ENCODE results near the gene LRRC32. TPM values are rescaled to one million over a fixed set of nuclear protein-coding genes. Genes with fewer than 3 reads are reported as not detected.

The LRRC32 gene
- total RNA-seq, 1 experiment from 2014 or later, result 0.15 TPM

GRCh38 chr11:76648061-76648460, 22.5 kb downstream of the LRRC32 start:
- CTCF ChIA-PET, result no interaction called here
- H3K27me3 ChIP-seq (ENCODE audit: control insufficient read depth, insufficient read depth, low read length), result peaks cover 36% of the 10 kb centered on the region
- ATAC-seq (no peak), DNase-seq (ENCODE audit: low read depth, low spot score) (no peak)
- no peak overlapping the region for H3K27ac ChIP-seq (ENCODE audit: low read length)
- no peaks in the 10 kb centered on the region for H3K36me3 ChIP-seq (ENCODE audit: control insufficient read depth, insufficient read depth, low read length)
- H3K9me3 ChIP-seq (ENCODE audit: control insufficient read depth, insufficient read depth, low read depth, low read length), result peaks cover 8% of the 10 kb centered on the region; the same call in 1 of the 2 replicates
- BruUV-seq (replicated peaks), result no TSS peak
- POLR2A ChIA-PET, result no interaction called here
- TF ChIP-seq POLR2AphosphoS5 (IDR thresholded peaks at IDR 0.05; ENCODE audit: low read depth, low read length), result no peak
- TF ChIP-seq CTCF (IDR thresholded peaks at IDR 0.05), result no peak
- no peak for TF ChIP-seq REST (IDR thresholded peaks at IDR 0.05; ENCODE audit: insufficient read depth in 1 of 2, low read depth in 2 of 2, low read length in 1 of 2)
- TF ChIP-seq TCF7L2 (IDR thresholded peaks at IDR 0.05; ENCODE audit: low read depth, low read length), result no peak
- no peak for TF ChIP-seq SIN3A (IDR thresholded peaks at IDR 0.05; ENCODE audit: borderline replicate concordance, insufficient read depth, low read depth, low read length)
- H3K4me3 ChIP-seq (ENCODE audit: low read depth in 2 of 2, low read length in 2 of 2), result no peak overlapping the region
- intact Hi-C loops (cut with micrococcal nuclease; ENCODE audit: unreplicated experiment) (no loop called here), in situ Hi-C loops (cut with HindIII; ENCODE audit: low pct_unique_long_range_greater_than_20kb, low sequenced_read_pairs) (no loop called here)
- H3K4me1 ChIP-seq (ENCODE audit: control insufficient read depth, insufficient read depth, low read length), result no peaks in the 10 kb centered on the region

GRCh38 chr11:76646882-76647534, 23.5 kb downstream of the LRRC32 start:
- CTCF ChIA-PET, result no interaction called here
- DNase-seq (ENCODE audit: low read depth, low spot score), result no peak

More at GRCh38 chr11:76646882-76647534, 23.5 kb downstream of the LRRC32 start:
- no peak for ATAC-seq
- BruUV-seq (replicated peaks), result no TSS peak
- in situ Hi-C loops (cut with HindIII; ENCODE audit: low pct_unique_long_range_greater_than_20kb, low sequenced_read_pairs) (no loop called here), intact Hi-C loops (cut with micrococcal nuclease; ENCODE audit: unreplicated experiment) (no loop called here)
- Histone ChIP-seq H3K36me3 (ENCODE audit: control insufficient read depth, insufficient read depth, low read length) (no peaks in the 10 kb centered on the region), H3K27me3 (ENCODE audit: control insufficient read depth, insufficient read depth, low read length) (peaks cover 36% of the 10 kb centered on the region), H3K4me1 (ENCODE audit: control insufficient read depth, insufficient read depth, low read length) (no peaks in the 10 kb centered on the region), H3K4me3 (ENCODE audit: low read depth in 2 of 2, low read length in 2 of 2) (no peak overlapping the region), H3K27ac (ENCODE audit: low read length) (no peak overlapping the region), H3K9me3 (ENCODE audit: control insufficient read depth, insufficient read depth, low read depth, low read length) (peaks cover 8% of the 10 kb centered on the region; the same call in 1 of the 2 replicates)
- POLR2A ChIA-PET, result no interaction called here
- TF ChIP-seq SIN3A (IDR thresholded peaks at IDR 0.05; ENCODE audit: borderline replicate concordance, insufficient read depth, low read depth, low read length) (no peak), CTCF (IDR thresholded peaks at IDR 0.05) (no peak), POLR2AphosphoS5 (IDR thresholded peaks at IDR 0.05; ENCODE audit: low read depth, low read length) (no peak), TCF7L2 (IDR thresholded peaks at IDR 0.05; ENCODE audit: low read depth, low read length) (no peak), REST (IDR thresholded peaks at IDR 0.05; ENCODE audit: insufficient read depth in 1 of 2, low read depth in 2 of 2, low read length in 1 of 2) (no peak)

All from Panc1 (cell line).